Measurements from ENCODE around the gene ZNF221. TPM values are rescaled to one million over a fixed set of nuclear protein-coding genes. Genes with fewer than 3 reads are reported as not detected.
A peak's percentile ranks its signal among the peaks of the same experiment; 100 is the strongest.

Gene ZNF221
- polyA plus RNA-seq, 2 of the 4 experiments (the other 2 are of a cell fraction): 1.6 TPM

- Histone ChIP-seq H3K27ac (no peak overlapping the region), H3K4me2 (no peak overlapping the region), H3K4me1 (no peaks in the 10 kb centered on the region), H3K4me3 (no peak overlapping the region), H3K9me3 (peaks cover 100% of the 10 kb centered on the region)
- WGBS (ENCODE audit: missing lambda C conversion rate): 94% methylated on average over 3 of the region's 3 CpGs
- ATAC-seq (0 out of 6 replicates have a peak, but pooled peaks of 1 of the 2 experiments have one; percentile 47), DNase-seq (ENCODE audit: low read depth in 1 of 2, low spot score in 1 of 2) (peak in 1 of 2 experiments; percentile 42), FAIRE-seq (no peak)
- CTCF ChIA-PET: interaction anchor here (0.6 to 1.3 kb wide), 3 partner anchors 32 to 168 kb away, joined by 3 to 4 read pairs (median 4); no protein-coding TSS in a partner anchor
- POLR2A ChIA-PET: interaction anchor here (0.6 to 1.3 kb wide), 2 partner anchors 21 to 247 kb away, joined by 3 to 6 read pairs; partner anchors contain the start of gene ZNF45
- TF ChIP-seq REST (IDR thresholded peaks at IDR 0.05) (no peak), MYC (IDR thresholded peaks at IDR 0.05; ENCODE audit: borderline replicate concordance, low read length) (no peak), ELK1 (IDR thresholded peaks at IDR 0.05; ENCODE audit: low read depth, low read length) (no peak), EHMT2 (IDR thresholded peaks at IDR 0.05; ENCODE audit: low read depth) (no peak), RAD21 (conservative IDR thresholded peaks at IDR 0.05 in 1 of 2, IDR thresholded peaks at IDR 0.05 in 1 of 2) (no peak), RNF2 (IDR thresholded peaks at IDR 0.05; ENCODE audit: borderline replicate concordance, low read depth) (no peak), MAZ (IDR thresholded peaks at IDR 0.05; ENCODE audit: borderline replicate concordance, low read depth, low read length) (no peak), CBX8 (IDR thresholded peaks at IDR 0.05) (no peak), RARB (CRISPR knock-in tag; IDR thresholded peaks at IDR 0.05) (no peak), NFE2L2 (conservative IDR thresholded peaks at IDR 0.05; ENCODE audit: low read length) (no peak), NPAS2 (CRISPR knock-in tag; IDR thresholded peaks at IDR 0.05; ENCODE audit: borderline replicate concordance) (no peak), FOSL2 (IDR thresholded peaks at IDR 0.05) (no peak), FOSL2 (CRISPR knock-in tag; IDR thresholded peaks at IDR 0.05) (no peak), GATA3 (IDR thresholded peaks at IDR 0.05; ENCODE audit: borderline replicate concordance) (no peak; the same call in 1 of the 2 replicates), FOSB (CRISPR knock-in tag; IDR thresholded peaks at IDR 0.05) (no peak), BHLHE40 (IDR thresholded peaks at IDR 0.05; ENCODE audit: low read depth, low read length) (no peak), JUNB (IDR thresholded peaks at IDR 0.05) (no peak), HDAC2 (IDR thresholded peaks at IDR 0.05) (no peak)
Observed at GRCh38 chr19:43914051-43914450, 37.0 kb upstream of the ZNF221 start.

- Histone ChIP-seq H3K4me3 (no peak overlapping the region), H3K4me2 (no peak overlapping the region), H3K27ac (no peak overlapping the region), H3K9me3 (peaks cover 67% of the 10 kb centered on the region), H3K4me1 (no peaks in the 10 kb centered on the region)
- DNase-seq (ENCODE audit: low read depth in 1 of 2, low spot score in 1 of 2) (no peak), ATAC-seq (no peak), FAIRE-seq (no peak)
- ChIA-PET CTCF (interaction anchor here (1.0 to 1.1 kb wide), 2 partner anchors 11 to 27 kb away, joined by 3 to 4 read pairs; partner anchors contain the start of gene ZNF45), POLR2A (no interaction called here)
- TF ChIP-seq MAFK (IDR thresholded peaks at IDR 0.05; ENCODE audit: partially characterized antibody) (peak; percentile 74), JUNB (IDR thresholded peaks at IDR 0.05) (no peak)
Observed at GRCh38 chr19:43923875-43924274, 27.2 kb upstream of the ZNF221 start.

- CTCF ChIA-PET: no interaction called here
- no peaks in the 10 kb centered on the region for H3K4me1 ChIP-seq
- POLR2A ChIA-PET: no interaction called here
- WGBS (ENCODE audit: missing lambda C conversion rate): 93% methylated on average over 5 of the region's 5 CpGs
- FAIRE-seq (peak; percentile 13), DNase-seq (ENCODE audit: low read depth in 1 of 2, low spot score in 1 of 2) (no peak), ATAC-seq (no peak)
- no peak overlapping the region for H3K27ac ChIP-seq
- H3K4me3 ChIP-seq: no peak overlapping the region
- H3K9me3 ChIP-seq: peaks cover 50% of the 10 kb centered on the region
- H3K4me2 ChIP-seq: no peak overlapping the region
- TF ChIP-seq RNF2 (IDR thresholded peaks at IDR 0.05; ENCODE audit: borderline replicate concordance, low read depth): no peak
- no peak for TF ChIP-seq CHD2 (IDR thresholded peaks at IDR 0.05; ENCODE audit: low read length, partially characterized antibody)
- TF ChIP-seq USF2 (IDR thresholded peaks at IDR 0.05): no peak
- no peak for TF ChIP-seq CTCF (IDR thresholded peaks at IDR 0.05)
- no peak for TF ChIP-seq EP300 (IDR thresholded peaks at IDR 0.05)
- no peak for TF ChIP-seq MAFK (IDR thresholded peaks at IDR 0.05; ENCODE audit: partially characterized antibody)
- TF ChIP-seq E2F6 (IDR thresholded peaks at IDR 0.05; ENCODE audit: borderline replicate concordance, low read depth): no peak
- no peak for TF ChIP-seq JUN (IDR thresholded peaks at IDR 0.05)
- TF ChIP-seq RCOR1 (IDR thresholded peaks at IDR 0.05; ENCODE audit: low read depth, low read length): no peak
- TF ChIP-seq ZC3H11A (IDR thresholded peaks at IDR 0.05): no peak
- TF ChIP-seq HOXB5 (CRISPR knock-in tag; IDR thresholded peaks at IDR 0.05): no peak
Observed at GRCh38 chr19:43928820-43929219, 22.2 kb upstream of the ZNF221 start.

Data from A549 (cell line).